Muscle layer of duodenum (tissue), 2 donors: Measurements from ENCODE around the gene SSC4D.

Experiments
- H3K27ac ChIP-seq: one replicate; pipeline ENCODE4 v1.7.0; 2013; ENCODE audit warnings: mild to moderate bottlenecking, low read length
- H3K27me3 ChIP-seq: one replicate; pipeline ENCODE4 v1.7.0; 2013; ENCODE audit warnings: low read depth, mild to moderate bottlenecking, control low read depth, low read length
- H3K36me3 ChIP-seq, 2 donors: one replicate each; pipeline ENCODE4 v1.7.0; 2013; ENCODE audit warnings: low read length in 2 of 2, control low read depth in 1 of 2, mild to moderate bottlenecking in 1 of 2; ENCODE audit not compliant: insufficient read depth in 2 of 2, control insufficient read depth in 1 of 2
- H3K4me1 ChIP-seq, 2 donors: one replicate each; pipeline ENCODE4 v1.7.0; 2013; ENCODE audit warnings: low read length in 2 of 2, mild to moderate bottlenecking in 2 of 2, control low read depth in 1 of 2, moderate library complexity in 1 of 2; ENCODE audit not compliant: insufficient read depth in 2 of 2, control insufficient read depth in 1 of 2
- H3K4me3 ChIP-seq, 2 donors: one replicate each; pipeline ENCODE4 v1.7.0; 2013; ENCODE audit warnings: low read length in 2 of 2, low read depth in 1 of 2, mild to moderate bottlenecking in 1 of 2
- H3K9me3 ChIP-seq, 2 donors: one replicate each; pipeline ENCODE4 v1.7.0; 2013; ENCODE audit warnings: low read length in 2 of 2, control low read depth in 1 of 2, mild to moderate bottlenecking in 1 of 2; ENCODE audit not compliant: control insufficient read depth in 1 of 2
- donor health status: healthy.

Gene SSC4D

GRCh38 chr7:76358481-76359110 is 50.9 kb downstream of the SSC4D start, which contains the start of gene YWHAG:
YWHAG (minus strand) TSS chr7:76358991; CDS start chr7:76358808, 183 bp downstream.
- Histone ChIP-seq H3K4me1 (peaks cover 16 to 33% of the 10 kb centered on the region in 2 donors), H3K27ac (peak within 1 kb of the TSS; percentile 97), H3K27me3 (no peaks in the 10 kb centered on the region), H3K9me3 (no peaks in the 10 kb centered on the region), H3K36me3 (peaks cover 0 to 4% of the 10 kb centered on the region in 2 donors), H3K4me3 (peak within 1 kb of the TSS; percentile 95 to 99)

DNA sequence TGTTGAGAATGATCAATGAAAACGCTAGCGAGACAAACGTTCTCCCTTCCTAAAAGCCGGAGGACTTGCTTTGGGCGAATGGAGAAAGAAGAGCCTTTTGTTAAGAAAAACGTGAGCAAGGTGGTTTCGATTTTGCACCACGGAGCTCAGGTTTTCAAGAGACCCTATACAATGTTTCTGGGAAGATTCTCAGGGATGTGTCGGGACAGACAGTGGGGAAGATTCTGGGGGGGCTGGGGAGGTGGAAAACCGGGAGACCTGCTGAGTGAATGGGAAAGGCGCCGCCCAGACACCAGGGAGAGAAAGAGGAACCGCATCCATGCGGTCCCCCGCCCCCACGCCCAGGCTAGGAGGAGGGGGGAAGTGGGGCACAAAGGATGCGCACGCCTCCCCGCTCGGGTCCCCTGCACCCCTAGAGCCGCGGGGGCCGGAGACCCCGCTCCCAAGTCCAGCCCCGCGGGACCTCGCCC is 51.5 kb downstream of the SSC4D start:
- Histone ChIP-seq H3K36me3 (peaks cover 0 to 4% of the 10 kb centered on the region in 2 donors), H3K4me3 (peak overlapping the region; percentile 95 to 99)

GRCh38 chr7:76357475-76358010 is 52.0 kb downstream of the SSC4D start:
- Histone ChIP-seq H3K4me3 (peak overlapping the region; percentile 95 to 99), H3K9me3 (no peaks in the 10 kb centered on the region), H3K27ac (peak overlapping the region; percentile 97), H3K36me3 (peaks cover 0 to 4% of the 10 kb centered on the region in 2 donors), H3K27me3 (no peaks in the 10 kb centered on the region), H3K4me1 (peaks cover 16 to 35% of the 10 kb centered on the region in 2 donors)

More for the DNA sequence above, 51.5 kb downstream of the SSC4D start:
- Histone ChIP-seq H3K27ac (peak overlapping the region; percentile 97), H3K9me3 (no peaks in the 10 kb centered on the region), H3K4me1 (peaks cover 16 to 33% of the 10 kb centered on the region in 2 donors), H3K27me3 (no peaks in the 10 kb centered on the region)

- Histone ChIP-seq H3K4me1 (peaks cover 16 to 43% of the 10 kb centered on the region in 2 donors), H3K27ac (peak overlapping the region; percentile 97), H3K27me3 (no peaks in the 10 kb centered on the region), H3K36me3 (peaks cover 0 to 4% of the 10 kb centered on the region in 2 donors), H3K4me3 (peak overlapping the region; percentile 95 to 99), H3K9me3 (no peaks in the 10 kb centered on the region)
Measured at GRCh38 chr7:76356823-76357222, 52.7 kb downstream of the SSC4D start.

DNA sequence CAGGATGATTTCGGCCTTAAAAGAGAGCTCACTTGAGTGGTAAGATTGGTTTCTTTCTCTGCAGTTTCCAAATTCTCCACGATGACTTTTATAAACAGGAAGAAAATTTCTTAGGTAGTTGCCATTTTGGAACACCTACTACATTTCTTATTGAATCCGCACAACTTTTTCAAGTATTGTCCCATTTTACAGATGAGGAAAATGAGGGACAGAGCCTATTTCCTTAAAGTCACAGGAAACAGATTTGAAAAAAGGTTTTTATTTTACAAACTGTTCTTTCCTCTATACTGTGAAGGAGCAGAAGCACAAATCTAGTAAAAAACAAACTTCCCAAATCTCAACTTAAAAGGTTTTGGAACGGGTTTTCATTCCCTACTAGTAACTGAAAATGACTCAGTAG is 53.4 kb downstream of the SSC4D start:
- H3K27me3 ChIP-seq: no peaks in the 10 kb centered on the region
- H3K4me1 ChIP-seq: peaks cover 16 to 44% of the 10 kb centered on the region in 2 donors
- H3K36me3 ChIP-seq: peaks cover 0 to 4% of the 10 kb centered on the region in 2 donors
- H3K9me3 ChIP-seq: no peaks in the 10 kb centered on the region
- H3K27ac ChIP-seq: peak overlapping the region; percentile 97
- no peak overlapping the region for H3K4me3 ChIP-seq

GRCh38 chr7:76354981-76355730 is 54.3 kb downstream of the SSC4D start:
- Histone ChIP-seq H3K4me3 (no peak overlapping the region), H3K27me3 (no peaks in the 10 kb centered on the region), H3K36me3 (peaks cover 0 to 6% of the 10 kb centered on the region in 2 donors), H3K9me3 (no peaks in the 10 kb centered on the region), H3K27ac (no peak overlapping the region), H3K4me1 (peaks cover 16 to 44% of the 10 kb centered on the region in 2 donors)

- H3K4me3 ChIP-seq: no peak overlapping the region
- peaks cover 12 to 42% of the 10 kb centered on the region in 2 donors for H3K4me1 ChIP-seq
- no peaks in the 10 kb centered on the region for H3K27me3 ChIP-seq
- H3K9me3 ChIP-seq: no peaks in the 10 kb centered on the region
- H3K36me3 ChIP-seq: peaks cover 0 to 12% of the 10 kb centered on the region in 2 donors
- no peak overlapping the region for H3K27ac ChIP-seq
Measured at GRCh38 chr7:76354516-76354915, 55.0 kb downstream of the SSC4D start.

- Histone ChIP-seq H3K4me3 (no peak overlapping the region), H3K4me1 (peaks cover 12 to 42% of the 10 kb centered on the region in 2 donors), H3K27me3 (no peaks in the 10 kb centered on the region), H3K27ac (no peak overlapping the region), H3K36me3 (peaks cover 0 to 15% of the 10 kb centered on the region in 2 donors), H3K9me3 (no peaks in the 10 kb centered on the region)
Measured at GRCh38 chr7:76353744-76354143, 55.8 kb downstream of the SSC4D start.

DNA sequence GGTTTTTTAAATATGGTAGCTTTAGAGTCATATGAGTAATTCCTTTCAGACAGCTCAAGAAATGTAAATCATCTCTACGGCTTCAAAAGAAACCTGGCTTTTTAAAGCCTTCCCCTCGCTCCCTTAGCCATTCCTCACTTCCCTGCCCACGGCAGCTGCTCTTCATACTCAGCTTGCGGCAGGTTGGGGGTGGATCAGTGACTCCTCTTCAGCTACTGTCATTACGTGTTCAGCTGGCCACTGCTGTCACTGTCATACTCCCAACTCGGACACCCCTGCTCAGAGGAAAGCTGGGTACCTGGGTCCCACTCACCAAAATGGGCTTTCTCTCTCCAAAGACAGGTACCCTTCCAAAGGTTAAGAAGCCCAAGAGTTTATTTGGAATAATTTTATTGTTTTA is 57.3 kb downstream of the SSC4D start:
- Histone ChIP-seq H3K27ac (no peak overlapping the region), H3K4me3 (no peak overlapping the region)

DNA sequence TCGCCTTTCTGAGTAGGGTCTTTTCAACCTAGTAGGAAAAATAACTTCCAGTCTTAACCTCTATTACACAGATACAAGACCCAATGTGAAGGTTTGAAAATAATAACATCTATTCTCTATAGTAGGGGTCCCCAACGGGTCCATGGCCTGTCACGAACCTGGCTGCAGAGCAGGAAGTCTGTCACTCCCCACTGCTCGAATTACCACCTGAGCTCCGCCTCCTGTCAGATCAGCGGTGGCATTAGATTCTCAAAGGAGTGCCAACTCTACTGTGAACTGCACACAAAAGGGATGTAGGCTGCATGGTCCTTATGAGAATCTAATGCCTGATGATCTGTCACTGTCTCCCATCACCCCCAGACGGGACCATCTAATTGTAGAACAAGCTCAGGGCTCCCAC is 58.1 kb downstream of the SSC4D start:
- H3K4me1 ChIP-seq: peaks cover 4 to 30% of the 10 kb centered on the region in 2 donors
- H3K9me3 ChIP-seq: no peaks in the 10 kb centered on the region
- no peak overlapping the region for H3K4me3 ChIP-seq
- H3K36me3 ChIP-seq: peaks cover 8 to 29% of the 10 kb centered on the region in 2 donors
- no peak overlapping the region for H3K27ac ChIP-seq
- no peaks in the 10 kb centered on the region for H3K27me3 ChIP-seq

More for the DNA sequence above, 57.3 kb downstream of the SSC4D start:
- Histone ChIP-seq H3K9me3 (no peaks in the 10 kb centered on the region), H3K4me1 (peaks cover 11 to 38% of the 10 kb centered on the region in 2 donors), H3K27me3 (no peaks in the 10 kb centered on the region), H3K36me3 (peaks cover under 1 to 21% of the 10 kb centered on the region in 2 donors)

DNA sequence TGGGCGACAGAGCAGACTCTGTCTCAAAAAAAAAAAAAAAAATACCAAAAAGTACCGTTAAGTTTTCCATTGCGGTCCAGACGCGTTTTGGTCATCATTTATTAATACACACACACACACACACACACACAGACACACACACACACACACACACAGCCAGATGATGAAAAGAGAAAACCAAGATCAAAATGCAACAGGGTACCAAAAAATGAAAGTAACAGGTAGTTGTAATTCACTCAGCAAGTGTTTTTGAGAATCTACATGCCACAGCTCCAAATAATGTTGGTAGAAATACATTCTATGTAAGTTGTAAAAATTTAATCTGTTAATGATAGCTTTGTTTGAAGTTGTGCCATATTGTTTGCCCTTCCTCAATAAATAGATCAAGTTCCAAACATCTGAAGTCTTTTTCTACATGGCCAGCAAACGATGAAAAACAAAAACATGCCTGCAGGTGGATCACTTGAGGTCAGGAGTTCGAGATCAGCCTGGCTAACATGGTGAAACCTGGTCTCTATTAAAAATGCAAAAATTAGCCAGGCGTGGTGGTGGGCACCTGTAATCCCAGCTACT is 60.1 kb downstream of the SSC4D start:
- H3K27me3 ChIP-seq: no peaks in the 10 kb centered on the region
- H3K4me1 ChIP-seq: peaks cover 0 to 14% of the 10 kb centered on the region in 2 donors
- H3K27ac ChIP-seq: no peak overlapping the region
- H3K36me3 ChIP-seq: peaks cover 17 to 33% of the 10 kb centered on the region in 2 donors
- H3K4me3 ChIP-seq: no peak overlapping the region
- no peaks in the 10 kb centered on the region for H3K9me3 ChIP-seq
